NCI-H1417 (cell line): ENCODE results near the gene PIAS4.

ENCODE experiments used
- DNase-seq, 3 experiments: peaks; one replicate each; lab custom pipeline; 2025; lab: John Stamatoyannopoulos, UW

Gene PIAS4

DNA sequence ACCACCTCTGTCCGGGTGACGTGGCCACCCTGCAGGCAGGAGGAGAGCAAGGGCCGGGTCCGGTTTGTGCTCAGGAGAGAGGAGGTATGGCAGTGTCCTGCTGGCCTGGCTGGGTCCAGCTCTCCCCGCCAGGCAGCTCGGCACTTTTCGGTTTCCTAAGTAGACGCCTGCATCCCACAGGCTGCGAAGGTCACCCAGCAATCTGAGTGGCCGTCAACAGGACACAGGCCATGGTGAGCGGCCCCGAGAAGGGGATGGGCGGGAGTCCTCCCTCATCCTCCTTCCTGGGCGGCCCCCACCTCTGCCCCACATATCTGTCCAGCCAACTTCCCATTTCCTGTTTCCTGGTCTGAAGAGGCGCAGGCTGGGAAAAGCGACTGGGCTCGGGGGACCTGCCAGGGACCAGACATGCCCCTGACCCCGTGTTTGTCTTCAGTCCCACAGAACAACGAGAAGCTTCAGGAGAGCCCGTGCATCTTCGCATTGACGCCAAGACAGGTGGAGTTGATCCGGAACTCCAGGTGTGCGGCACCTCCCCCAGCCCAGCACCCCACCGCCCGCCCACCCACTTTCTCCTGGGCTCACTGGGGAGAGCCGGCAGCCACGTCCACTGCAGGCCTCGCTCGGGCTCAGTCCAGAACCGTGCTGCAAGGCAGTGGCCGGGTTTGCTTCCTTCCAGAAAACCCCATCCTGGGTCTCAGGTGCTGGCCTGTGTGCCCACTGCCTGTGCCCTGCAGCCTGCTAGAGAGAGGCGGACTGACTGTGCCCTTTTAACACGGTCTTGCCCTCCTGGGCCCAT is 16.3 kb downstream of the PIAS4 start:
- DNase-seq: no peak

DNA sequence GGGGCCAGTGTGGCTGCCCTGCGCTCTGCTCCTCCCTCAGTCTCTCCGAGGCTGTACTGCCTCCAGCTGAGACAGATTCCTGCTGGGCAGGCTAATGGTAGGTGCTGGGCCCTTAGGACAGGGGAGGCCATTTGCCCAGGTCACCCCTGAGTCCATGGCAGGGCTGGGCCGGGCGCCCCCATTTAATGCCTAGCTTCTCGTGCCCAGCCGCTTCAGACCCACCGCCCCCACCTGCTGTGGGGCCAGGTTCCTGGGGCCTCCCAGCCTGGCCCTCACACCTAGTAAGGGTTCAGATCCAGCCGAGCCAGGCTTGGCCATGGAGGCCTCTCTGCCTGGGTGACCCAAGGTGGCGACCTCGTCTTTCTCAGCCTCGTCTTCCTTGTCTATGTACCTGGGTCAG is 17.8 kb downstream of the PIAS4 start:
- DNase-seq: no peak

DNA sequence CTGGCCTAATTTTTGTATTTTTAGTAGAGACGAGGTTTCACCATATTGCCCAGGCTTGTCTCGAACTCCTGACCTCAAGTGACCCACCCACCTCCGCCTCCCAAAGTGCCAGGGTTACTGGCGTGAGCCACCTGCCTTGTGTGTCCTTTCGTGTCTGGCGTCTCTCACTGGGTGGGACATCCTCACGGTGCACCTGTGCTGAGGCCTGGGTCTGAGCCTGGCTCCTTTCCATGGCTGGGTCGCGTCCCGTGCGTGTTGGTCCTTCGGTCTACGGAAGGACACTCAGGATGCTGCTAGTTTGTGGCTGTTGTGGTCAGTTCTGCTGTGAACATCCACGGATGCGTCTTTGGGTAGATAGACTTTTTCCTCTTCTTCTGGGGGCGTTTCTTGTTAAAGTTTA is 19.6 kb downstream of the PIAS4 start:
- no peak for DNase-seq

DNA sequence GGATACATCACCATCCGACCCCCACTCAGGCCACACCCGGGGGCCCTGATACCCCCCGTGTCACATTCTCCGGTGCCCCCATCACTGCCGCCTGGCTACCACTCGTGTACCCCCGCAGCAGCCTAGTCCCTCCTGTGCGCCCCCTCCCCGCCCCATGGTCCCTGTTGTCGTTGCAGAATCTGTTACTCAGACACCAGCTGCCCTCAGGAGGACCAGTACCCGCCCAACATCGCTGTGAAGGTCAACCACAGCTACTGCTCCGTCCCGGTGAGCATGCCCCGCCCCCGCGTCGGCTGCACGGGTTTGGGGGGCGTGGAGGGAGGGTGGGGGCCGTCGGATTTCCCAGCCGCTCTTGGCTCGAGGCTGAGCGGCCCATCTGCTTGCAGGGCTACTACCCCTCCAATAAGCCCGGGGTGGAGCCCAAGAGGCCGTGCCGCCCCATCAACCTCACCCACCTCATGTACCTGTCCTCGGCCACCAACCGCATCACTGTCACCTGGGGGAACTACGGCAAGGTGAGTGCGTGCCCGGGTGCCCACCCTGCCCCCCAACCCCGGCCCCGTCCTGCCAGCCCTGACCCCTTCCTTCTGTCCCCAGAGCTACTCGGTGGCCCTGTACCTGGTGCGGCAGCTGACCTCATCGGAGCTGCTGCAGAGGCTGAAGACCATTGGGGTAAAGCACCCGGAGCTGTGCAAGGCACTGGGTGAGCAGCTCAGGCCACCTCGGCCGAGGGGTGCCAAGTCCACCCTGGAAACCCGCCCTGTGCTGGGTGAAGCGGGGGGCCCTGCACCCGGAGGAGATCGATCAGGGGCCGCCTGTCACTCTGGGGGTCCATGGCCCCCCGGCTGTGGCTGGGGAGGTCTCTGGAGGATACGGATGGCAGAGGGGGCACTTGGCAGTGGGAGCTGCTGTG is 21.1 kb downstream of the PIAS4 start:
- DNase-seq: no peak

DNA sequence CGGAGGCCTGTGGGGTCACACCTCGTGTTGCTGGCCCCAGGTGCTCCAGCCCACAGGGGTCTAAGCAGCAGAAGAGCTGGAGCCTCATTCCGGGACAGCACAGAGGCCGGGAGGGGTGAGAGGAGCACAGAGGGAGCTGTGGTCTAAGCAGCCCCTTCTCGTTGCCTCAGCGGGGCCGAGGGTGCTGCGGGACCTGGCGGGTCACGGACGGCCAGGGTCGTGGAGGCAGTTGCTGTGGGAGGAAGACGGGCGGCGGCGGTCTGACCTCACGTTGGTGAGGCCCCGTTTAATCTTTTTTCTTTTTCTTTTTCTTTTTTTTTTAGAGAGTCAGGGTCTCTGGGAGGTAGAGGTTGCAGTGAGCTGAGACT is 21.7 kb downstream of the PIAS4 start:
- no peak for DNase-seq

DNA sequence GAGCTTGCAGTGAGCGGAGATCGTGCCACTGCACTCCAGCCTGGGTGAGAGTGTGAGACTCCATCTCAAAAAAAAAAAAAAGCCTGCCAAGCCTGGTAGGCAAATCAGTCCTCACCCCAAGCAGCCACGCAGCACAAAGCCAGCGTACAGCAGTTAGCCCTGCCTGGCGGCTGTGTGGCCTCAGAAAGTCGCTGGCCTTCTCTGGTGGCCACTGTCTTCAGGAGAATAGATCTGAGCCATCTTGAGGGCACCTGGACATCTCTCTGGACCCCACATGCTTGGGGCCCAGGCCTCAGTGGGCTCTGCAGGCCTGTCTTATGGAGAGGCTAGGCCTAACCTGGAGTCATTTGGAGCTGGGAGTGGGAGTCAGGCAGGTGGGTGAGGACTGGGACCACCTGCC is 23.0 kb downstream of the PIAS4 start:
- no peak for DNase-seq

DNA sequence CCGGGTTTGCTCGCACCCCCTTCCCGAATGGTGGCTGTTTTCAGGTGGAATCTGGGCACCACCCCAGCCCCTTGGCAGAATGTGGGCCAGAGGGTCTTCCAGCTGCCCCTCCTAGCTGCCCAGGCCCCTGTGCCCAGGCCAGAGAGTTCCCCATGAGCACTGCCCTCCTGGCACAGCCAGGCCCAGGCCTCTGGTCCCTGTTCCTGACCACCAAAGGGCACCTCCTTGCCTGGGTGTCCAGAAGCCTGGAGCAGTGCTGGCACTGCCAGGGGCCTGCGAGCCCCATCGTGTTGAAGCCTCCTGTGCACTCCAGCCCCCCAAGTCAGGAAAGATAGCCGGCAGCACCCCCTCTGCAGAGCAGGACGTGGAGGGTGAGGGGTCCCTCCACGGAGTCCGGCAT is 23.4 kb downstream of the PIAS4 start:
- no peak for DNase-seq

DNA sequence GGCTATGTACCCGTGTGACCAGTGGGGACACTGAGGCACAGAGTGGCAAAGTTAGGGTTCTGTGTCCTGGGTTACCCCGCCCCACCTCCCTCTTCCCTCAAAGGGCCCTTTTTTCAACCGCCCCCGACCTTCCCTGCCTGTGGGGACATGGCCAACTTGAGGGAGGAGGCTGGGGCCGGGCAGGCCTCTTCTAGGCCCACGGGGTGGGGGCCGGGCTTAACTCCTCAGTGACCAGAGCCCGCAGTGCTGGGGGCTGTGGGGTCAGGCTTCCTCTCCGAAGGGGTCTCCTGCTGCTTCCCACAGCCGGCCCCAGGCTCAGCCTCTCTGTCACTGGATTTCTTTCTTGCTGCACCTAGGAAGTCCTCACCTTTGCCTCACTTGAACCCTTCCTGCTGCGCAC is 23.9 kb downstream of the PIAS4 start:
- DNase-seq: no peak

DNA sequence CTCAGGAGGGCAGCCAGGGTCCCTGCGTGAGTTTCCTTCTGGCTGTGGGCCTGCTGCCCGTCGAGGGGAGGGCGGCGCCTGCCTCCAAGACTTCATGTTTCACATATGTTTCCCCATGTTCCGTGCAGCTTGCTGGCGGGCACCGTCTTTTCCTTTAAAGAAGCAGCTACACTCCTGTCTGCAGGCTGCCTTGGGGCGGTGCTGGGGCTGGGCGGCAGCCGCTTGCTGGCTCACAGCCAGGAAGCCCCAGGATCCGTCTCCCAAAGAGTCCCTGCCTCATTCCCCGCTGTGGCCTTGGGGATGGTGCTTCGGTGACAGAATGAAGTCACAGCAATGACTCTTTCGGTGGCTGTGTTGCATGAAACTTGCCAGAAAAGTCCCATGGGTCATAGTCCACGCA is 24.9 kb downstream of the PIAS4 start:
- DNase-seq: peak in 1 of 3 experiments; percentile 11

DNA sequence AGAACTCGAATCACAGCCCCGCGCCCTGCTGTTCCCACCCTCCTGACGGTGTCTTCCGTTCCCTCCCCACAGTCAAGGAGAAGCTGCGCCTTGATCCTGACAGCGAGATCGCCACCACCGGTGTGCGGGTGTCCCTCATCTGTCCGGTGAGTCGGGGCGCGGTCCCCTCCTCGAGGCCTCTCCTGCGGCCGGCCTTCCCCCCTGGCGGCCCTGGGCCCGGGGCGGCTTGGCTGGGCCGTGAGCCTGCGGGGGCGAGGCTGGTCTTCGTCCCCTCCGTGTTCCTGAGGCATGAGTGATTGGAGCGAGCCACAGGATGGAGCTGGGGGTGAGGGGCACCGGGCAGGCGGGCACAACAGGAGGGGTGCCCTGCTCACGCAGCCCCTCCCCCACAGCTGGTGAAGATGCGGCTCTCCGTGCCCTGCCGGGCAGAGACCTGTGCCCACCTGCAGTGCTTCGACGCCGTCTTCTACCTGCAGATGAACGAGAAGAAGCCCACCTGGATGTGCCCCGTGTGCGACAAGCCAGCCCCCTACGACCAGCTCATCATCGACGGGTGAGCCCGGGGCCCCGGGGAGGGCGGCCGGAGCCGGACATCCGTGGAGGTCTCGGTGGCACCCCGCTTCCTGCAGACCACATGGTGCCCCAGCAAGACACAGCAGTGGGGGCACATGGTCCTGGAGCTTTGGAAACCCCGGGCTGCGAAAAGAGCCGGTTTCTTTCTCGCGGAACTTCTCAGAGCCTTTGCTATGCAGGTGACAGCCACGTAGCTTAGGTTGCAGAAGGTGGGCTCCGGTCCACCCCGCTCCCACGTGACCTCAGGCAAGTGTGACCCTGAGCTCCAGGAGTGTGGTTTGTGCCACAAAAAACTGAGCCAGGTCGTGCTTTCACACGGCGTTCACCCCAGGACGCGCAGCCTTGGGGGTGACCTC is 25.8 kb downstream of the PIAS4 start:
- no peak for DNase-seq

DNA sequence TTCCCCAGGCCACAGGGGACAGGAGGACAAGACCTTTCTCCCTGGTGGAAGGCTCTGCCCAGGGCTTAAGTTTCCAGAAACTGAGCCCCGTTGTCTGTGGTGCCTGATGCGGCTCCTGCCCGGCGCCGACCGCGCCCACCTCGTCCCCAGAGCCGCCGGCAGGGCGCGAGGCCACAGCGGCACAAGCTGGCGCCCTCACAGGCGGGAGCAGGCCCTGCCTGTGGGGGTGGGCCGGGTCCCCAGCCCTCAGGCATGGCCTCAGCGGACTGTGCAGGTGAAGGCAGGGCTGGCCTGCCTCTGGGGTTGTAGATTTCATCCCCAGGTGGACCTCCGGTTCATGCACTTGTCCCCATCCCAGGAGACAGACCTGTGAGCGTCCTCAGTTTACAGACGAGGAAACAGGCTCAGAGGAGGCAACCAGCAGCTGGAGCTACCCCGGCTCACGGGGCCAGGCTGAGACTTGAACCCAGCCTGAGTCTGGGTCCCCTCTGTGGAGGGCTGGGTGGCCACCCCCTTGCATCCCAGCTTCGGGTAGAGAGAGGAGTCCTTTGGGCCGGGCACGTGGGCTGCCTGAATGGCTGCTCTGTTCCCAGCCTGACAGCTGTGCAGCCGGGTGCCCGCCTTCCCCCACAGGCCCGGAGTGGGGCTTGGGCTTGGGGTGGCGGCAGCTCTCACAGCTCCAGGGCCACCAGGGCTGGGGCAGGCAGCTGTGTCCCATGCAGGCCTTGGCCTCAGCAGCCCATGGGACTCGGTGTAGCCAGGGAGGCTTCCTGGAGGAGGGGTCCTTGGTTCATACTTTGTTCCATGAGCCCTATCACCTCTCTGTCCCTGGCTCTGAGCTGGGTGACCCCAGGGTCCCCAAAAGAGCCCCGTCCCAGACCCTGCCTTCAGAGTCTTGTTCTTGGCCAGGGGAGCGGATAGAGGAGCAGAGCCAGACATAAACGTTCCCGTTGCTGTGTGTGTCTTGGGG is 26.8 kb downstream of the PIAS4 start:
- DNase-seq: no peak

DNA sequence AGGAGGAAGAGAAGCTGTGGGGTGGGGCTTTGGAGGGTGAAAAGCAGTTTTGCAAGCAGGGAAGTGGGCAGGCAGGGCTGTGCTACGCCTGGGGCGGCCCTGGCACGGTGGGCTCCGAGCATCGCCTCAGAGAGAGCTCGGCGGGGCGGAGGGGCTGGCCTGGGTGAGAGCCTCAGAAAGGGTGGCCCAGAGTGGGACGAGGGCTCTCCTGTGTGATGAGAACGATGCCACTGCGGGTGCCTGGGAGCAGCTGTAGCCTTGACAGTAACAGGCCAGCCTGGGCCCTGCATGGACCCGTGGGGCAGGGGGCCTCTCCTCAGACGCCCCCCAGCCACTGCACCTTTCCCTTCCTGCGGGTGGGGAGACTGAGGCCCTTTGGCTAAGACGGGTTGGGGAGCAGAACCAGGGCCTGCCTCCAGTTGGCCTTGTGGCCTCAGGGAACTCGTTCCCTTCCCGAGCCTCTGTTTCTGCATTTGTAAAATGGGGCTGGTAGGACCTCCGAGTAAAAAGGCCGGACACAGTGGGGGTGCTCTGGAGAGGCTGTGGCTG is 27.6 kb downstream of the PIAS4 start:
- no peak for DNase-seq

DNA sequence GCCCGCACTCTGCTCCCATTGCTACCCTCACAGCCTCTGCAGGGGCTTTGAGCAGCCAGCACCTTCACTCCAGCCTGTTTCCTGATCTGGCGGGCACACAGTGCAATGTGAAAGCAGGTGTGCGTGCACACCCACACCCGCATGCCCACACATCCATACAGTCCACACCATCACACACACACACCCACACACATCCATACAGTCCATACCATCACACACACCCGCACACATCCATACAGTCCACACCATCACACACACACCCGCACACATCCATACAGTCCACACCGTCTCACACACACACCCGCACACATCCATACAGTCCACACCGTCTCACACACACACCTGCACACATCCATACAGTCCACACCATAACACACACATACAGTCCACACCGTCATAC is 28.0 kb downstream of the PIAS4 start:
- DNase-seq: no peak

DNA sequence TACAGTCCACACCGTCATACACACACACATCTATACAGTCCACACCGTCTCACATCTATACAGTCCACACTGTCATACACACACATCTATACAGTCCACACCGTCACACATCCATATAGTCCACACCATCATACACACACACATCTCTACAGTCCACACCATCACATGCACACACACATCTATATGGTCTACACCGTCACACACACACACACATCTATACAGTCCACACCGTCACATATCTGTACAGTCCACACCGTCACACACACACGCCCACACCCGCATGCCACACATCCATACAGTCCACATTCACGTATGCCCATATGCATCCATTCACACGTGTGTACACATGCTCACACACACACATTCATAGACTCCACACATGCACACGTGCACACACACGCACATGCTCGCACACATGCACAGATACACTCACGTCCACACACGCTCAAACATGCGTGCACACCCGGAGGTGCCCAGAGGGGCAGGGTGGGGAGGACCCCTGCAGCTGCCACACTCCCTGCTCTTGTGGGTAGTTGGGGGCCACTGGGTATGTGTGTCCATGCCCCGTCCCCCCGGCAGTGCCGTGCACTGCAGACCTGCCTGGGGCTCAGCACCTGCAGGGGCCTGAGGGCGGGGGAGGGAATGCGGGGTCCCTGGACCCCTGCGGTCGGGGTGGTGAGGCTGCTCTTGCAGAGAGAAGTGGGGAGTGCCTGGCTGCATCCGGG is 29.2 kb downstream of the PIAS4 start:
- DNase-seq: no peak

DNA sequence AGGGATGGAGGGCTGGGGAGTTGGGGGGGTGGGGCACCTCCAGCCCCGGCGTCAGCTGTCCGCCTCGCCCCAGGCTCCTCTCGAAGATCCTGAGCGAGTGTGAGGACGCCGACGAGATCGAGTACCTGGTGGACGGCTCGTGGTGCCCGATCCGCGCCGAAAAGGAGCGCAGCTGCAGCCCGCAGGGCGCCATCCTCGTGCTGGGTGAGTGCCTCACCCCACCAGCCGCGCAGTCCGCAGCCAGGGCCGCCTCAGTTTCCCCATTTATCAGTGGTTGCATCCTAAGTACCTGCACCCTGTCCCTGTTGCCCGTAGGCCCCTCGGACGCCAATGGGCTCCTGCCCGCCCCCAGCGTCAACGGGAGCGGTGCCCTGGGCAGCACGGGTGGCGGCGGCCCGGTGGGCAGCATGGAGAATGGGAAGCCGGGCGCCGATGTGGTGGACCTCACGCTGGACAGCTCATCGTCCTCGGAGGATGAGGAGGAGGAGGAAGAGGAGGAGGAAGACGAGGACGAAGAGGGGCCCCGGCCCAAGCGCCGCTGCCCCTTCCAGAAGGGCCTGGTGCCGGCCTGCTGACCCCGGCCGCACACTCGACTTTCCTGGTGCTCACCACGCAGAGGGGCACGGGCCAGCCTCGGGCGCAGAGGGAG is 29.9 kb downstream of the PIAS4 start:
- no peak for DNase-seq

DNA sequence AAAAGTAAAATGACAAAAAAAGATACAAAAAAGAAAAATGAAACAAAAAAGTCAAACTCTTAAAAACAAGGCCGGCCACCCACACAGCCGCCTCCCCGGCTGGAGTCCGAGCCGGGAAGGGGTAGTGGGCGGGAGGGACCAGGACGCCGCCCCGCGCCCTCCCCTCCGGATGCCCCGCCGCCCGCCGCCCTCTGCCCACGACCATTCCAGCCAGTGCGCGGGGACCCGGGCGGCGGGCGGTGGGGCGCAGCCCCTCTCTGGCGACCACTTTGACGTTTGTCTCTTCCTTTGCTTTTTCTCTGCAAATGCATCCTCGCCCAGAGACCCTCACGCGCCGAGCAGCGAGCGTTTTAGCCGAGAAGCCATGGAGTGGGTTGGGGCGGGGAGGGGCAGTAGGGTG is 30.5 kb downstream of the PIAS4 start:
- no peak for DNase-seq

DNA sequence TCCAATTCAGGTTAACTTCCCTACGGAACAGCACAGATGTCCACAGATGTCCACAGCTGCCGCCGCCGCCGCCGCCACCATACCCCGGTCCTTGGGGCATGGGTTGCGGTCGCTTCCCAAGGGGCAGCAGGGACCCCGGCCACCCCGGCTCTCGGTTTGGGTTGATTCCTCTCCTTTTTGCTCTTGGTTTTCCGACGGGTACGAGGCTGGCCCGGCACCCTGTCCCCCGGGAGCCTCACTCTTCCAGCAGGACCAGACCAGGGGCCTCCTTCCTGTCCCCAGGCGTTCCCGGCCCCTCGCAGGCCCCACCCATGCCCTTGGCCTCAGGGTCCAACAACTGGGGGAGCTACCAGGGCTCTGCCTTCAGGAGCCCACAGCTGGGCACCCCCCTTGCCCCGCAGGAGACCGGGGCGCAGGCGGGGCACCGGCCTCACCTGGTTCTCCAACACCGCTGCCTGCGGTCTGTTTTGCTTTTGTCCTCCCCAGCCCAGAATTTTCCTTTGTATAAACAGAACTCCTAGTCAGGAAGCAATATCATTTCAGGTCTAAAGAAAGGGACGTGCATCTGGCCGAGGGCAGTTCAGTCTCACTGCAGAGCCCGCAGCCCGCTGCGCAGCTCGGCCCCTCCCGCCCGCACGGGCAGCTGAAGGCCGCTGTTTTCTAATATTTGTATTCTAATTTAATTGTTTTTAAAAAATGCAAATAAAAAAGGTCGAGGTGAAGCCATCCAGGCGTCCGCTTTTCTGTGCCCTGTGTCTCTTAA is 31.3 kb downstream of the PIAS4 start:
- no peak for DNase-seq

DNA sequence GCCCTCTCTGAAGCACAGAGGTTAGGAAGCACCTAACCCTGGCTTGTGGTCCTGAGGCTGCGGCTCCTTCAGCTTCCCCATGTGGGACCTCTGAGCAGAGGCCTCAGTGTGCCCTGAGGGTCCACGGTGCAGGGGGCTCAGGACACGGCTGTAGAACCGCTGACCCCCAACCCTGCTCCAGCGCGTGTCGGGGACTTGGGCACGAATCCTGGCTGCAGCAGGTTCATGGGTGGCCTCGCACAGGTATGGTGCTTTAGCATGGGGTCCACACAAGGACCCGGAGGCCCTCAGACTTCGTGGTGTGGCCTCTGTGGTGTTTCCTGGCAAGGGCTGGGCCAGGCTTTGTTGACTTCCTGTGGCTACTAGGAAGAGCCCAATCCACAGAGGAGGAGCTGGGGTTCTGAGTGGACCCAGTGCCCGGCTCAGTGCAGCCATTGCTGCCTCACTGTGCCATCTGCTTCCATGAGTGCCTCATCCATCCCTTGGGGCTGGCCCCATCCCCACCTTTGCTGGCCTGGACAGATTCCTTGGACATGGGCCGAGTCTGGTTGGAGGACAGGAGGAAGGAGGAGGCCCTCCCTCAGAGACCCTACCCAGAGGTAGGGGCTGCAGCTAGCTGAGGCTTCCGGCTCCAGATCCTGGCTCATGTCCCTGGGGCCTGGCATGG is 34.7 kb downstream of the PIAS4 start:
- DNase-seq: no peak
